OCI-LY7 (cell line): ENCODE data around the gene STPG4. TPM values are rescaled to one million over a fixed set of nuclear protein-coding genes. Genes with fewer than 3 reads are reported as not detected.

Experiments
- BruUV-seq: library from RNA; stranded (reverse); fragments of 400-500 nt; replicated peaks from 2 replicates; lab custom pipeline; 2021; lab: Mats Ljungman, UMichigan
- CTCF ChIA-PET: fragments of 300-600 bp; sonication (Branson Sonifier 250); formaldehyde crosslinking; loops from one replicate; lab custom pipeline; 2022; ENCODE audit warnings: antibody characterized with exemption; ENCODE audit not compliant: unreplicated experiment; lab: Charles Lee
- POLR2A ChIA-PET: fragments of 300-600 bp; sonication (Branson Sonifier 250); formaldehyde crosslinking; loops from one replicate; lab custom pipeline; 2022; ENCODE audit warnings: antibody characterized with exemption; lab: Charles Lee
- DNase-seq: peaks from one replicate; pipeline ENCODE4 v3.0.0-alpha.2; 2015; ENCODE audit warnings: low spot score
- H2AFZ ChIP-seq: fragments of 200-600 bp; sonication (generic), shearing (Covaris generic); 2 replicates; pipeline ENCODE4 v1.6.1; 2014; ENCODE audit warnings: mild to moderate bottlenecking, antibody characterized with exemption, low read length, moderate library complexity
- H3K27ac ChIP-seq: fragments of 200-600 bp; sonication (generic); 2 replicates; pipeline ENCODE4 v1.5.1; 2014; ENCODE audit warnings: mixed run types, low read depth, mild to moderate bottlenecking, moderate library complexity, low read length, inconsistent platforms; ENCODE audit not compliant: poor library complexity, severe bottlenecking
- H3K36me3 ChIP-seq: fragments of 200-600 bp; sonication (generic); 2 replicates; pipeline ENCODE4 v1.6.1; 2014; ENCODE audit warnings: mild to moderate bottlenecking, antibody characterized with exemption, low read length, moderate library complexity, mixed read lengths; ENCODE audit not compliant: insufficient read depth
- H3K4me1 ChIP-seq: fragments of 200-600 bp; sonication (generic); 2 replicates; pipeline ENCODE4 v1.5.1; 2014; ENCODE audit warnings: mild to moderate bottlenecking, low read length; ENCODE audit not compliant: insufficient read depth, poor library complexity, severe bottlenecking
- H3K4me2 ChIP-seq: fragments of 200-600 bp; sonication (generic); 2 replicates; pipeline ENCODE4 v1.6.1; 2014; ENCODE audit warnings: mild to moderate bottlenecking, low read length
- H3K4me3 ChIP-seq: fragments of 200-600 bp; sonication (generic); 2 replicates; pipeline ENCODE4 v1.5.1; 2014; ENCODE audit warnings: mild to moderate bottlenecking, low read depth, low read length; ENCODE audit not compliant: poor library complexity, severe bottlenecking
- H3K79me2 ChIP-seq: fragments of 200-600 bp; sonication (generic); 2 replicates; pipeline ENCODE4 v1.6.1; 2016; ENCODE audit warnings: low read depth, mild to moderate bottlenecking, low read length, moderate library complexity, mixed read lengths; ENCODE audit not compliant: insufficient read depth
- H3K9me2 ChIP-seq: fragments of 200-600 bp; sonication (generic); 2 replicates; pipeline ENCODE4 v1.6.1; 2016; ENCODE audit warnings: mild to moderate bottlenecking, low read length, mixed read lengths; ENCODE audit not compliant: insufficient read depth
- H3K9me3 ChIP-seq: fragments of 200-600 bp; sonication (generic); 2 replicates; pipeline ENCODE4 v1.6.1; 2014; ENCODE audit warnings: mild to moderate bottlenecking, mixed run types, low read length, mixed read lengths
- H4K20me1 ChIP-seq: fragments of 200-600 bp; sonication (generic); 2 replicates; pipeline ENCODE4 v1.6.1; 2014; ENCODE audit warnings: mild to moderate bottlenecking, antibody characterized with exemption, low read length, moderate library complexity, mixed read lengths; ENCODE audit not compliant: insufficient read depth
- EZH2phosphoT487 ChIP-seq: fragments of 200-600 bp; sonication (generic); IDR thresholded peaks from 2 replicates; pipeline ENCODE4 v1.6.1; 2018; ENCODE audit warnings: low read depth, borderline replicate concordance, mild to moderate bottlenecking, mixed run types, antibody characterized with exemption, low read length, moderate library complexity, mixed read lengths
- intact Hi-C: fragments of 100-400 bp; cut with micrococcal nuclease; formaldehyde crosslinking; loops from one replicate; pipeline ENCODE4 v1.10.0; 2022; ENCODE audit not compliant: unreplicated experiment
- total RNA-seq, 2 experiments: library from RNA; depleted of rRNA in 1 of 2; stranded (reverse); fragments of >200 nt in 1 of 2; shearing (Covaris generic) in 1 of 2; gene quantifications; 2 replicates each; pipeline ENCODE4 v1.2.3, GENCODE V29; 2014 to 2022
- TF ChIP-seq, protein P1 (sequence below): fragments of 200-600 bp; sonication (generic); conservative IDR thresholded peaks from 2 replicates; pipeline ENCODE4 v1.5.1; 2014; ENCODE audit warnings: mild to moderate bottlenecking, antibody characterized with exemption, low read length, moderate library complexity, mixed read lengths

Gene STPG4
- total RNA-seq, 2 experiments from 2014 or later, result 0.68 TPM; not detected in 1

DNA sequence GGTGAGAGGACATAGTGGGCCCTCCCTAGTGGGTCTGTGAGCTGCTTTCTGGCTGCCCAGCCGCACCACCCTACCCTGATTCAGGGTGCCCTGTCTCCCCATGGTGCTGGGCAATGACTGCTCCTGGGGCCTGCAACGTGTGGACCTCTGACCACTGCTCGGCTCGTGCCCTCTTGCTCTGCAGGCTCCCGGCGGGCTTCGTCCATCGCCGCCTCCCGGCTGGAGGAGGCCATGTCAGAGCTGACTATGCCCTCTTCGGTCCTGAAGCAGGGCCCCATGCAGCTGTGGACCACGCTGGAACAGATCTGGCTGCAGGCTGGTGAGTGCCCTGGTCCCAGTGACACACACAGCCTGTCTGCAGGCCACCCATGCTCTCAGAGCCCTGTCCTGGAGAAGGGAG, 103.5 kb downstream of the STPG4 start:
- no peak for DNase-seq
- Histone ChIP-seq H3K9me2 (no peaks in the 10 kb centered on the region), H3K36me3 (peaks cover 85% of the 10 kb centered on the region), H3K79me2 (no peaks in the 10 kb centered on the region), H4K20me1 (no peaks in the 10 kb centered on the region; the same call in 1 of the 2 replicates), H3K4me3 (no peak overlapping the region), H3K4me2 (no peak overlapping the region), H3K9me3 (no peaks in the 10 kb centered on the region), H3K4me1 (no peaks in the 10 kb centered on the region), H2AFZ (no peak overlapping the region), H3K27ac (no peak overlapping the region)
- POLR2A ChIA-PET, result no interaction called here
- TF ChIP-seq EZH2phosphoT487, result no peak
- TF ChIP-seq, protein P1, sequence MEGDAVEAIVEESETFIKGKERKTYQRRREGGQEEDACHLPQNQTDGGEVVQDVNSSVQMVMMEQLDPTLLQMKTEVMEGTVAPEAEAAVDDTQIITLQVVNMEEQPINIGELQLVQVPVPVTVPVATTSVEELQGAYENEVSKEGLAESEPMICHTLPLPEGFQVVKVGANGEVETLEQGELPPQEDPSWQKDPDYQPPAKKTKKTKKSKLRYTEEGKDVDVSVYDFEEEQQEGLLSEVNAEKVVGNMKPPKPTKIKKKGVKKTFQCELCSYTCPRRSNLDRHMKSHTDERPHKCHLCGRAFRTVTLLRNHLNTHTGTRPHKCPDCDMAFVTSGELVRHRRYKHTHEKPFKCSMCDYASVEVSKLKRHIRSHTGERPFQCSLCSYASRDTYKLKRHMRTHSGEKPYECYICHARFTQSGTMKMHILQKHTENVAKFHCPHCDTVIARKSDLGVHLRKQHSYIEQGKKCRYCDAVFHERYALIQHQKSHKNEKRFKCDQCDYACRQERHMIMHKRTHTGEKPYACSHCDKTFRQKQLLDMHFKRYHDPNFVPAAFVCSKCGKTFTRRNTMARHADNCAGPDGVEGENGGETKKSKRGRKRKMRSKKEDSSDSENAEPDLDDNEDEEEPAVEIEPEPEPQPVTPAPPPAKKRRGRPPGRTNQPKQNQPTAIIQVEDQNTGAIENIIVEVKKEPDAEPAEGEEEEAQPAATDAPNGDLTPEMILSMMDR, result no peak
- no TSS peak for BruUV-seq
- intact Hi-C loops, result no loop called here
- CTCF ChIA-PET, result no interaction called here

DNA sequence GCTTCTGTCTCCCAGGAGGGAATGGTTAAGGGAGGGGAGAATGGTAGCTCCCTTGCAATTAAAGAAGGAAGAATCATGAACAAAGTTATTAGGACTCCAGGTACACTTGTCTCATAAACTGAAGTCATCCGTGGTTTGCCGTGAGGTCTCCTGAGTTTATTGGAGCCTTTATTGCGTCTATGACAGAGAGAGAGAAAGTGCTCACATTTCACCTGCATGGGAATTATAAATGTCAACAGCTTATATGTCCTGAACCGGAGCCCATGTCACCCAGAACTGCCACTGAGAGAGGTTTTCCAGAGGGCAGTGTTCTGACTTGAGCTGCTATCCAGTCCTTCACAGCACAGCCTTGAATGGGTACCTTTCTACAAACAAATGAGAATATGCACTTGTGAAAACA, 104.3 kb downstream of the STPG4 start:
- Histone ChIP-seq H3K4me3 (no peak overlapping the region), H3K4me1 (no peaks in the 10 kb centered on the region), H3K4me2 (no peak overlapping the region), H3K36me3 (peaks cover 93% of the 10 kb centered on the region), H3K79me2 (no peaks in the 10 kb centered on the region), H3K9me3 (no peaks in the 10 kb centered on the region), H3K27ac (no peak overlapping the region), H3K9me2 (no peaks in the 10 kb centered on the region), H2AFZ (no peak overlapping the region), H4K20me1 (no peaks in the 10 kb centered on the region; the same call in 1 of the 2 replicates)
- BruUV-seq, result no TSS peak
- POLR2A ChIA-PET, result no interaction called here
- DNase-seq, result no peak
- intact Hi-C loops, result no loop called here
- CTCF ChIA-PET, result no interaction called here
- TF ChIP-seq, protein P1, result no peak
- TF ChIP-seq EZH2phosphoT487, result no peak

DNA sequence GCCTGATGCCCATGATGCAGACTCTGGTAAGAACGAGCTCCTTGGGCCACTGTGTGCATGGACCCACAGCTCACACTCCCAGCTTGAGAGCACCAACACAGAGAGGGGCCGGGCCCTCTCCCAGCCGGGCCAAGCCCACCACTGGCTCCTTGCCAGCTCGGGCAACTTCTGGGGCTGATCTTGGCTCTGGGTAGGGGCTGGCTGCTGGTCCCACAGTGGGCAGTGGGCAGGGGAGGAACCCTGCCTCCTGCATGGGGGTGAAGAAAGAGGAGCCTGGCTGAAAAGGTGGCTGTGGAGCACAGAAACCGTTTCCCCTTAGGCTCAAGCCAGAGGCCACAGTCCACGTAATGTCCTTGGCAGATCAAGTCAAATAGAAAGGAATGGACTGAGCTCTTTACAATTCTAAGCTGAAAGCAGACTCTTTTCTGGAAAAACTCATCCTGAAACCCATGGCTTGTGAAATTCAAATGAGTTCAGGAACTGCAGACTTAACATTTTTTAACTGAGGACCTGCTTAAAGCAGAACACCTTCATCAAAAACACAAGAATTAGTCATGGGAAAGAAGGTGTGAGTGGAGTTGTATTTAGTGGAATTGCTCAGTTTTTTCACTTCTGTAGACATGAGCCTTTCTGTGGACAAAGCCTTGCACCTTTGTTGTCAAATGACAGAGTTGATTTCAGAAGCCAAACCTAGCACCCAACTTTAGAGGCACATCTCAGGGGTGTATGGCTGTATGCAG, 104.9 kb downstream of the STPG4 start:
- ChIA-PET POLR2A (no interaction called here), CTCF (interaction anchor here (0.6 kb wide), 1 partner anchor 30 kb away, joined by 3 read pairs; no protein-coding TSS in a partner anchor)
- TSS peak; percentile 43 for BruUV-seq
- Histone ChIP-seq H3K79me2 (no peaks in the 10 kb centered on the region), H4K20me1 (no peaks in the 10 kb centered on the region; the same call in 1 of the 2 replicates), H3K4me2 (no peak overlapping the region), H3K9me3 (no peaks in the 10 kb centered on the region), H3K4me3 (no peak overlapping the region), H2AFZ (no peak overlapping the region), H3K4me1 (no peaks in the 10 kb centered on the region), H3K27ac (no peak overlapping the region), H3K36me3 (peaks cover 96% of the 10 kb centered on the region), H3K9me2 (no peaks in the 10 kb centered on the region)
- no peak for DNase-seq
- intact Hi-C loops, result no loop called here
- TF ChIP-seq, protein P1, result no peak
- no peak for TF ChIP-seq EZH2phosphoT487
